ENCODE results near the gene DNAH14.
"Not testable (repeated sequence)": the region's sequence is repeated elsewhere in the genome, so short reads cannot be mapped to it uniquely, and the experiment has no call there.

Gene DNAH14

DNA sequence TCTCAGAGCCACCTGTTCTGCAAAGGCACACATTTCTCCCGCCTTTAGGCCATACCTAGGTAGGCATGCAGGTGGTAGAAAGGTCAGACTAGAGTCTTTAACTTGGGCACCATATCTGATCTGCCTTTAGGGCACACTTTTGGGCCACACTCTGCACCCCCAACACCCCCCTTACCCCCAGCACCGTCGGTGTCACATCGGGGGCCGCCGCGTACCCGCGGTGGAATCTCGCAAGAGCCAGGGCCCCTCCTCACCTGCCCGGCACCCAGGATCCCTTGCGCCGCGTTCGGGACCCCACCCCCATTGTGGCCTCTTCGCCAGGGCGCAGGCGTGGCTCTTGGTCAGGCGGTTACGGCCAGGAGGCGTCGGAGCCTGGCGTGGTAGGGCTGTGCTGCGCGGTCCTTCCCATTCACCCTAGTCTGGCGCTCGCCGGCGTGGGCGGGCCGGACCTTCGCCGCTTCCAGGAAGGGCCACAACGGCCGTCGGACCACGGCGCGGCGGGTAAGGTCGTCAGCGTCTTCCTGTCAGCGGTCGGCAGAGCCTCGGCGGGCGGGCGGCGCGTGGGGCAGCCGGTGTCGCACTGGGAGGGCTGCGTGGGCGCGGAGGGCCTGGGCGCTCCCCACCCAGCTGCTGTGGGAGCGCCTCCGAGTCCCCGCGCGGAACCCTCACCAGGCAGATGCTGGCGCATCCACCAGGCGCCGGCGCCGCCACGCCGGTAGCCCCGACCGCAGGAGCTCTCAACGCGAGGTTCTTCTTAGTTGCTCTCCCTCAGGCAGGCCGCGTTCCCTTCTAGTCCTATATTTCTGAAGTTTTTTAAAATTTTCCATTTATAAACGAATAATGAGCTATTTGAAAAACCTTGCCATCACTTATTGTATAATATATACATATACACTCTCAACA lies at the start of gene DNAH14:
Gene DNAH14, plus strand, starts transcription at position 341 of the 903 bp plus-strand sequence. CDS start 23,028 bp downstream, outside the sequence.
- Histone ChIP-seq H3K4me3 (ENCODE audit: low read depth in 1 of 2, low read length in 2 of 2) (peak within 1 kb of the TSS; percentile 53 to 66), H3K9me3 (ENCODE audit: control insufficient read depth in 1 of 2, low read length in 2 of 2) (peaks cover 2 to 21% of the 10 kb centered on the region in 2 donors), H3K27me3 (ENCODE audit: low read depth, low read length) (no peaks in the 10 kb centered on the region), H3K27ac (ENCODE audit: low read length) (no peak within 1 kb of the TSS), H3K4me1 (ENCODE audit: control insufficient read depth in 1 of 2, insufficient read depth in 2 of 2, low read length in 2 of 2) (no peaks in the 10 kb centered on the region), H3K36me3 (ENCODE audit: control insufficient read depth in 1 of 2, insufficient read depth in 2 of 2, low read length in 2 of 2) (no peaks in the 10 kb centered on the region)

- H3K27me3 ChIP-seq (ENCODE audit: low read depth, low read length) = no peaks in the 10 kb centered on the region
- H3K27ac ChIP-seq (ENCODE audit: low read length) = no peak overlapping the region
- peaks cover 0 to 2% of the 10 kb centered on the region in 2 donors for H3K9me3 ChIP-seq (ENCODE audit: control insufficient read depth in 1 of 2, low read length in 2 of 2)
- no peak overlapping the region for H3K4me3 ChIP-seq (ENCODE audit: low read depth in 1 of 2, low read length in 2 of 2)
- no peaks in the 10 kb centered on the region for H3K36me3 ChIP-seq (ENCODE audit: control insufficient read depth in 1 of 2, insufficient read depth in 2 of 2, low read length in 2 of 2)
- peaks cover 0 to 9% of the 10 kb centered on the region in 2 donors for H3K4me1 ChIP-seq (ENCODE audit: control insufficient read depth in 1 of 2, insufficient read depth in 2 of 2, low read length in 2 of 2)
Measured at GRCh38 chr1:224880593-224881307, 48.7 kb upstream of the DNAH14 start.

GRCh38 chr1:224881308-224881692 lies 48.2 kb upstream of the DNAH14 start:
- not testable (repeated sequence) for H3K4me3 ChIP-seq (ENCODE audit: low read depth in 1 of 2, low read length in 2 of 2); H3K9me3 ChIP-seq (ENCODE audit: control insufficient read depth in 1 of 2, low read length in 2 of 2); H3K36me3 ChIP-seq (ENCODE audit: control insufficient read depth in 1 of 2, insufficient read depth in 2 of 2, low read length in 2 of 2); H3K4me1 ChIP-seq (ENCODE audit: control insufficient read depth in 1 of 2, insufficient read depth in 2 of 2, low read length in 2 of 2); H3K27ac ChIP-seq (ENCODE audit: low read length); H3K27me3 ChIP-seq (ENCODE audit: low read depth, low read length)

- Histone ChIP-seq H3K27ac (ENCODE audit: low read length) (no peak overlapping the region), H3K27me3 (ENCODE audit: low read depth, low read length) (no peaks in the 10 kb centered on the region), H3K9me3 (ENCODE audit: control insufficient read depth in 1 of 2, low read length in 2 of 2) (peaks cover 0 to 3% of the 10 kb centered on the region in 2 donors), H3K36me3 (ENCODE audit: control insufficient read depth in 1 of 2, insufficient read depth in 2 of 2, low read length in 2 of 2) (no peaks in the 10 kb centered on the region), H3K4me1 (ENCODE audit: control insufficient read depth in 1 of 2, insufficient read depth in 2 of 2, low read length in 2 of 2) (peaks cover 0 to 9% of the 10 kb centered on the region in 2 donors), H3K4me3 (ENCODE audit: low read depth in 1 of 2, low read length in 2 of 2) (no peak overlapping the region)
Measured at GRCh38 chr1:224881762-224882211, 47.7 kb upstream of the DNAH14 start.

DNA sequence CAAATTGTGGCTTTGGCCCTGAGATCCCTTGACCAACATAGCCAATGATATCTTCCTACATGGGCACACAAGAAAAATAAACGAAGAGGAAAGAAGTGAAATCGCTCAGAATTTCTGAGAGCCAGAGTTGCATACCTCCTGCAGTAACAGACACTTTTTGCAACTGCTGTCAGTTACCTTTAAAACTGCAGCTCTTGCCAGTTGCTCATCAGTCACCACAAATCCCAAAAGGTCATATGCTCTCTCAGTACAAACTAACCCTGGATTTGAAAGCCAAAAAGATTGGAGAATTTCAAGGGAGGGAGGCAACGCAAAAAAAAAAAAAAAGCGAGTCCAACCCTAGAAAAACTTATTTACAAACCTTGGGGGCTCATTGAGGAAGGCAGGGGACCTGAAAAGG lies 47.2 kb upstream of the DNAH14 start:
- Histone ChIP-seq H3K36me3 (ENCODE audit: control insufficient read depth in 1 of 2, insufficient read depth in 2 of 2, low read length in 2 of 2) (no peaks in the 10 kb centered on the region), H3K27ac (ENCODE audit: low read length) (no peak overlapping the region), H3K9me3 (ENCODE audit: control insufficient read depth in 1 of 2, low read length in 2 of 2) (peaks cover 0 to 3% of the 10 kb centered on the region in 2 donors), H3K4me3 (ENCODE audit: low read depth in 1 of 2, low read length in 2 of 2) (no peak overlapping the region), H3K4me1 (ENCODE audit: control insufficient read depth in 1 of 2, insufficient read depth in 2 of 2, low read length in 2 of 2) (peaks cover 0 to 9% of the 10 kb centered on the region in 2 donors), H3K27me3 (ENCODE audit: low read depth, low read length) (no peaks in the 10 kb centered on the region)

- Histone ChIP-seq H3K27me3 (ENCODE audit: low read depth, low read length) (no peaks in the 10 kb centered on the region), H3K4me1 (ENCODE audit: control insufficient read depth in 1 of 2, insufficient read depth in 2 of 2, low read length in 2 of 2) (peaks cover 0 to 9% of the 10 kb centered on the region in 2 donors), H3K27ac (ENCODE audit: low read length) (no peak overlapping the region), H3K36me3 (ENCODE audit: control insufficient read depth in 1 of 2, insufficient read depth in 2 of 2, low read length in 2 of 2) (no peaks in the 10 kb centered on the region), H3K9me3 (ENCODE audit: control insufficient read depth in 1 of 2, low read length in 2 of 2) (peaks cover 0 to 3% of the 10 kb centered on the region in 2 donors), H3K4me3 (ENCODE audit: low read depth in 1 of 2, low read length in 2 of 2) (no peak overlapping the region)
Measured at GRCh38 chr1:224883091-224883490, 46.4 kb upstream of the DNAH14 start.

DNA sequence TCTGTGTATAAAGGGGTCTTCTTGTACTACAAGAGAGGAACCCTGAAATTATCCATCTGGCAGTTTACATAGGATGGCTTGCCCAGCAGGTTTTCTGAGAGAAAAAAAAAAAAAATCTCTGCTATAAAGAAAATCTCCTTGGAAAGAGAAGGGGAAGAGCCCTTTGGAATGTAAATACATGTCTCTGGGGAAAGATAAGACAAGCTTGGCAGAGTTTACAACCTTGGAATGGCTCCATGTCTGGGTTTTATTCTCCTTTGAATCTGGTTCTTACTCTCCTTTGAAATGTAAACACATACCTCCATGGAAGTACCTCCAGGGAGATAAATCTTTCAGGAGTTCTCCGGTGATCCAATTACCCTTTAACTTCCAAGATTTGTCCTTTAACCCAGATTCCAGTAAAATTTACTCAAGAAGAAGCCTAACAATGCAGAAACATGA lies 45.1 kb upstream of the DNAH14 start:
- no peak overlapping the region for H3K27ac ChIP-seq (ENCODE audit: low read length)
- no peaks in the 10 kb centered on the region for H3K27me3 ChIP-seq (ENCODE audit: low read depth, low read length)
- no peak overlapping the region for H3K4me3 ChIP-seq (ENCODE audit: low read depth in 1 of 2, low read length in 2 of 2)
- peaks cover 0 to 9% of the 10 kb centered on the region in 2 donors for H3K4me1 ChIP-seq (ENCODE audit: control insufficient read depth in 1 of 2, insufficient read depth in 2 of 2, low read length in 2 of 2)
- H3K36me3 ChIP-seq (ENCODE audit: control insufficient read depth in 1 of 2, insufficient read depth in 2 of 2, low read length in 2 of 2) = no peaks in the 10 kb centered on the region
- peaks cover 0 to 3% of the 10 kb centered on the region in 2 donors for H3K9me3 ChIP-seq (ENCODE audit: control insufficient read depth in 1 of 2, low read length in 2 of 2)

- not testable (repeated sequence) for H3K4me3 ChIP-seq (ENCODE audit: low read depth in 1 of 2, low read length in 2 of 2); H3K9me3 ChIP-seq (ENCODE audit: control insufficient read depth in 1 of 2, low read length in 2 of 2); H3K27me3 ChIP-seq (ENCODE audit: low read depth, low read length); H3K36me3 ChIP-seq (ENCODE audit: control insufficient read depth in 1 of 2, insufficient read depth in 2 of 2, low read length in 2 of 2); H3K27ac ChIP-seq (ENCODE audit: low read length); H3K4me1 ChIP-seq (ENCODE audit: control insufficient read depth in 1 of 2, insufficient read depth in 2 of 2, low read length in 2 of 2)
Measured at GRCh38 chr1:224885376-224885775, 44.1 kb upstream of the DNAH14 start.

DNA sequence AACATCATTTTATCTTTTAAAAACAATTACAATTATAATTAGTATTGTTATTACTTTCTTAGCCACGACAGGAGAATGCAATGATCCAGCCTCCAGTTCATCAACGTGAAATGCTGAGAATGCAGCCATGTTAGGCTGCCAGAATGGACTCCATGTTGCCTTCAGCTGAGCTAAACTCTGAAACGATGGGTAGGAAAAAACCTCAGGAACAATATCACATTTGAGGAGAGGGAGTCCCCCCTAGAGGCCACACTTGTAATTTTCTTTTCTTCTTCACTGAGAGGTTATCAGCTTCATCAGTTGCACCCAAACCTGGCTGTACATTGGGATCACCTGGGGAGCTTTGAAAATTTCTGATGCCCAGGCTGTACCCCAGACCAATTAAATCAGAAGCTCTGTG lies 34.6 kb upstream of the DNAH14 start:
- H3K4me3 ChIP-seq (ENCODE audit: low read depth in 1 of 2, low read length in 2 of 2) = no peak overlapping the region
- no peaks in the 10 kb centered on the region for H3K4me1 ChIP-seq (ENCODE audit: control insufficient read depth in 1 of 2, insufficient read depth in 2 of 2, low read length in 2 of 2)
- H3K9me3 ChIP-seq (ENCODE audit: control insufficient read depth in 1 of 2, low read length in 2 of 2) = no peaks in the 10 kb centered on the region
- no peaks in the 10 kb centered on the region for H3K36me3 ChIP-seq (ENCODE audit: control insufficient read depth in 1 of 2, insufficient read depth in 2 of 2, low read length in 2 of 2)
- no peak overlapping the region for H3K27ac ChIP-seq (ENCODE audit: low read length)
- no peaks in the 10 kb centered on the region for H3K27me3 ChIP-seq (ENCODE audit: low read depth, low read length)

GRCh38 chr1:224896130-224896781 lies 33.2 kb upstream of the DNAH14 start:
- Histone ChIP-seq H3K27me3 (ENCODE audit: low read depth, low read length) (no peaks in the 10 kb centered on the region), H3K27ac (ENCODE audit: low read length) (no peak overlapping the region), H3K4me1 (ENCODE audit: control insufficient read depth in 1 of 2, insufficient read depth in 2 of 2, low read length in 2 of 2) (no peaks in the 10 kb centered on the region), H3K4me3 (ENCODE audit: low read depth in 1 of 2, low read length in 2 of 2) (no peak overlapping the region), H3K9me3 (ENCODE audit: control insufficient read depth in 1 of 2, low read length in 2 of 2) (no peaks in the 10 kb centered on the region), H3K36me3 (ENCODE audit: control insufficient read depth in 1 of 2, insufficient read depth in 2 of 2, low read length in 2 of 2) (no peaks in the 10 kb centered on the region)

Measured in muscle layer of duodenum (tissue), 2 donors.